Hematopoietic multipotent progenitor cell treated with erythropoietin and hydrocortisone succinate and interleukin-3 and kit ligand, for 15 days (in vitro differentiated cells): ENCODE results near the gene CFAP77.

Experiments
- DNase-seq: peaks from one replicate; pipeline ENCODE4 v3.0.0-alpha.2; 2015; ENCODE audit warnings: low spot score

Gene CFAP77

GRCh38 chr9:132456241-132456640 lies 46.2 kb downstream of the CFAP77 start:
- DNase-seq = no peak

GRCh38 chr9:132457504-132458236 lies 47.7 kb downstream of the CFAP77 start:
- DNase-seq = no peak

DNA sequence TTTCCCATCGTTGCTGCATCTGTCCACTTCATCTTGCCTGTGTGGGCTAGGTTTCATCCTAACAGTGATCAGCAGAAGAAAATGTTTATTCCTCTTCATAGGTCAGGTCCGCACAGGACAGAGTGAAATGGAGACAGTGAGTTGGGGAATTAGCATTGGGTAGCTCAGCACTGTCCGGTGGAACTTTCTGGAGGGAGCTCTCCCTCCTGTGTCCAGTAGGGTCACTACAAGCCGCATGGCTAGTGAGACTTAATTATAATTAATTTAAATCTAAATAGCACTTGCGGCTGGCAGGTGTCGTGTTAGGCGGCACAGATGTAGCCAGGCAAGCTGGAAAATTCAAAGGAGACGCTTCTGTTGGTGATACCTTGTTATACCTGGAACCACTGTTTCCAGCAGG lies 48.4 kb downstream of the CFAP77 start:
- DNase-seq = no peak

GRCh38 chr9:132459661-132460060 lies 49.6 kb downstream of the CFAP77 start:
- DNase-seq = no peak

GRCh38 chr9:132460240-132460639 lies 50.2 kb downstream of the CFAP77 start:
- DNase-seq = no peak

- no peak for DNase-seq
Observed at GRCh38 chr9:132461281-132461896, 51.4 kb downstream of the CFAP77 start.

DNA sequence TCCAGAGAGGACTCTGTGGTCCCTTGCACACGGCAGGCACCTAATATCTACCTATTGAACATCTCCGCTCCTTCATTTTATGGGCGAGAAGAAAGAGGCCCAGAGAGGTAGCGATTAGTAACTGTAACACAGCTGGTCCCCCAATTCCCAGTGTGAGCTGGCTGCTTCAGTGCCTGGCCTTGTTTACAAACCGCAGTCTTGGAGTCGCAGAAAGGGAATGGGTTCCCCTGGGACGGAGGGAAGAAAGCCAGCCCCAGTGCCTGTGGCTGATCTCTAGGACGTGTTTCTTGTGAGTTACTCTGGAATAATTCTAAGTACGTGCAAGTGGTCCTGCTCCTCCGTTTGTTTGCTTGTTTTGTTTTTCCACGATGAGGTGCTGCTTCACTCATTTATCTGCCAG lies 52.0 kb downstream of the CFAP77 start:
- DNase-seq = no peak

DNA sequence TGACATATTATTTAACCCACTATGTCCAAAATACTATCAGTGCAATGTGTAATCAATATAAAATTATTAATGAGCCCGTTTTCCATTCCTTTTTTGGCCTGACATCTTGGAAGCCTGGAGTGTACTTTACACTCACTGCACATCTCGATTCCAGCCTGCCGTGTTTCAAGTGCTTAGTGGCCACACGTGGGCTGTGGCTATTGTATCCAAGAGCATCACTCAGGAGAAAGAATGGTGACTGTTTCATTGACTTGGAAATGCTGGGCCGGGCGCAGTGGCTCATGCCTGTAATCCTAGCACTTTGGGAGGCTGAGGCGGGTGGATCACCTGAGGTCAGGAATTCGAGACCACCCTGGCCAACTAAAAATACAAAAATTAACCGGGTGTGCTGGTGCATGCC lies 54.5 kb downstream of the CFAP77 start:
- DNase-seq = no peak

DNA sequence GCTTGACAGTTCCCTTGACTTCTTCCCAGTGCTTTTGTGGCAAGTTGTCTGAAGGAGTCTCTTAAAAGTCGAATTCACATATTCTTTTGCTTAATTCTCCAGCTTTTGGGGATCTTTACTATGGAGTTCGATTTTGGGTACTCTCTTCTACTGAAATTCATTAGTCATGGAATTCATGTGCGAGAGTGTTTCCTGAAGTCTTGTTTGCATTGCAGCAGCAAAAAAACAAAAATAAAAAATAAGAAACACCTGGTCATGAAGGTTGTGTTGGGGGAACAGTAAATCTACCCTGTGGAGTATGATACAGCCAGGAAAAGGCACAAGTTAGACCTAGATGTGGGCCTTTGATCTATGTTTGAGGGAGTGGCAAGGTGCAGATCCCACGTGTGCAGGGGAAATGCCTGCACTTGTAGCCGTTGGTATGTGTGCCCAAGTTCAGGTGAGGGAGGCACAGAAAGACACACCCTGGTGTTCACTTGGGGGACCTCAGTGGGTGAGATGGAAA lies 55.2 kb downstream of the CFAP77 start:
- no peak for DNase-seq

GRCh38 chr9:132472199-132472598 lies 62.2 kb downstream of the CFAP77 start:
- DNase-seq = no peak

DNA sequence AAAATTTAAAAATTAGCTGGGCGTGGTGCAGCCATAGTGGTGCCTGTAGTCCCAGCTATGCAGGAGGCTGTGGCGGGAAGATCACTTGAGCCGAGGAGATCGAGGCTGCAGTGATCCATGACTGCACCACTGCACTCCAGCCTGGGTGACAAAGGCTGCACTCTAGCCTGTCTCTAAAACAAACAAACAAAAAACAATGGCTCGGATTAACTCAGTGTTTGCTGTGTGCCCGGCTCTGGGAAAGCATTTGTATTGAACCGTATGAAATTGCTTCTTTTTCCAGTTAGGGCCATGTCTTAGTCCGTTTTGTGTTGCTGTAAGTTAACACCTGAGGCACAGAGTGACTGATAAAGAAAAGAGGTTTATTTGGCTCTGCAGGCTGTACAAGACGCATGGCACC lies 62.6 kb downstream of the CFAP77 start:
- no peak for DNase-seq

DNA sequence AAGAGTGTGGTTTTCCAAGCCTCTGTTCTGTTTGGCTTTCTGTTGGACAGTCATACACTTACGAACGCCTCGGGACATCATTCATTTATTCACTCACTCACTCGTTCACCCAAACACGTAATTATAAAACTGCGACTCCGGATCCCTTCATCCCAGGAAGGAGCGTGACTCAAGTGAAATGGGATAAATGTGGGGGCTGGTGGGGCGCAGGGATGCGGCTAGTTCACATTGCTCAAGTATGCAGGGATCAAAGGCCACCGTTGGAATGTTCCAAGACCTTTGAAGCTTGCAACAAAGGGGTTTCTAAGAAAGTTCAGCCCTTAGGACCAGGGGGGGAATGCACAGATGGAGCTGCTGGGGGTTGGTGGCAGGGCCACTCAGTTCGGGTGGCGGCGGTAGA lies 64.2 kb downstream of the CFAP77 start:
- DNase-seq = no peak

DNA sequence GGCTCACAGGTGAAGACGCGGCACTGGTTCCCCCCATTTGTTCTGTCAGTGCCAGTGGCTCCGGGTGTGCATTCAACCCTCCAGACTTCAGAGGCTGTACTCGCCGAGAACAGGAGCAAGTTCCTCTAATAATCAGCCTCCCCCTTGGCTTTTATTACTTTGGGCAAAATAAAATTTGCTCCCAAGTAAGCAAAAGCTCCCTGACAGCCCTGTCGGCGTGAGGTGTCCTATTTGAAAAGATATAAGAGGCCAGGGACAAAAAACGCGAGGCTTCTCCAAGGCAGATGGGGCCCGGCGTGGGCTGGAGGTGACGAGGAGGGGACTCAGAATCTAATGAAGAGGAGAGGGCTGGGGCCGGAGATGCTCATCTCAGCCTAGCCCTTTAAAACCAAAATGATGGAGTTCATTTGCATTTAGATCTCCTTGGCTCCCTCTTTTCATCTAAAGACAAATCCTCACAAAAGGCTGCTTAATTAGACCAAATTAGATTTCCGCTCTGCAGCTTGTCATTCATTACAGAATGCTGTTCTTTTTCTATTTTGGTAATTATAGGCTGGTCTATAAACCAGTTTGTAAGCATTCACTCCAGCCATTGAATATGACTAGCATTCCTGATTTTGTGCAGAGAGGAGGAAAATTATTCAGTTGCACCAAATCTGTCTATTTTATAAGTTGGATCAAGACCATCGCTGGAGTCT lies 68.5 kb downstream of the CFAP77 start:
- no peak for DNase-seq

DNA sequence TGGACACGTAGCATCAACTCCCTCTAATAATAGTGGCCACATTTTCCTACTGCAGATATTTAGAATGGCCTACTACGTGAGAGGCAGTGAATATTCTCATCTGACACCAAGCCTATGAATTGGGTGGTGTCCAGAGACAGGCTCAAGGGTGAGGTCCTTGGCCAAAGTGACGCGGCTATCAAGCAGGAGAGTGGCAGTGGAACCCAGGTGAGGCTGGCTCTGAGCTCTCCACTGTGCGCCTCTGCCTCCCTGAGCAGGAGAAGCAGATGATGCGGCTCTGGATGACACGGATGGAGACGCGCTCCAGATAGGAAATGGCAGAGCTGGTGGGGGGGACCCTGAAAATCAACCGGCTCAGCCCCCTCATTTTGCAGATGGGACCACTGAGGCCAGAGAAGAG lies 69.7 kb downstream of the CFAP77 start:
- DNase-seq = no peak

GRCh38 chr9:132481053-132481849 lies 71.2 kb downstream of the CFAP77 start:
- no peak for DNase-seq

DNA sequence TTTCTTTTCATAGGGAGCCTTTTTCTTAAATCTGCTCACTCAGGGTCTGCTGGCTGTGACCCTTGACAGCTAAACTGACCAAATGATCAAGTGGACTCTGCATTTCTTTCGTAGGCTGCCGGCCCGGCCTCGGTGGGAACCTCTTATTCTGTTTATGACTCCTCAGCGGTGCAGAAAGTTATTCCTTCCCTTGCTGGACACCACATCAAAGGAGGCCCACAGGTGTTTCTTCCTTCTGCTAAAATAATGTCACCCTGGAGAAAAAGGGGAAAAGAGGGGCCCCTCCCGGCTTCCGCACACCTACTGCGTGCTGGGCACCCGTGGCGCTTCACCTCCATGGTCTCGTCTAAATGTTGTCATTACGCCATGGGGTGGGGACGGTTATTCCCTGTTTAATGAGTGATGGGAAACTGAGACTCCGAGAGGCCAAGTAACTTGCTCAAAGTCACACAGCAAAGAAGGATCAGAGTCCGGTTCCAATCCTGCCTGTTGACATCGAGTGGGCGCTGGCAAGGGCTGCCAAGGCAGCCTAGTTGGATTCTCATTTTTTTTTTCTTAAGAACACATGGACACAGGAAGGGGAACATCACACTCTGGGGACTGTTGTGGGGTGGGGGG lies 72.3 kb downstream of the CFAP77 start:
- DNase-seq = no peak

DNA sequence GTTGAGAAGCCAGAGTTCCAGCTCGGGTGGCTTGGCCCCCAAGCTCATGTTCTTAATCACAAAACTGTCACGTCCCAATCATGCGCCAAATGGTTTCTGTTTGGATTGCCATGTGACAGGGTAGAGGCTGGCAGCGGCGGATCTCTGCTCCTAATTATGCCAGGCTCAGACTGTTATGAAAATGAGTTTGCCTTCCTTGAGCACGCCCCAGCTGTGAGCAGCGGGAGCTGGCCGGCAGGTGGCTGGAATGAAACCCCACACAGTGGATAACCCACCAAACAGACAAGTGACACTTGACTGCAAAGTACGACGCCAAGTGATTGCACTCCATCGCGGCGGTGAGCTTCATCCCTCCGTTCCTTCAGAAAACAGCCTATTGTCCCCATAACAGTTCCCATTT lies 75.4 kb downstream of the CFAP77 start:
- no peak for DNase-seq

DNA sequence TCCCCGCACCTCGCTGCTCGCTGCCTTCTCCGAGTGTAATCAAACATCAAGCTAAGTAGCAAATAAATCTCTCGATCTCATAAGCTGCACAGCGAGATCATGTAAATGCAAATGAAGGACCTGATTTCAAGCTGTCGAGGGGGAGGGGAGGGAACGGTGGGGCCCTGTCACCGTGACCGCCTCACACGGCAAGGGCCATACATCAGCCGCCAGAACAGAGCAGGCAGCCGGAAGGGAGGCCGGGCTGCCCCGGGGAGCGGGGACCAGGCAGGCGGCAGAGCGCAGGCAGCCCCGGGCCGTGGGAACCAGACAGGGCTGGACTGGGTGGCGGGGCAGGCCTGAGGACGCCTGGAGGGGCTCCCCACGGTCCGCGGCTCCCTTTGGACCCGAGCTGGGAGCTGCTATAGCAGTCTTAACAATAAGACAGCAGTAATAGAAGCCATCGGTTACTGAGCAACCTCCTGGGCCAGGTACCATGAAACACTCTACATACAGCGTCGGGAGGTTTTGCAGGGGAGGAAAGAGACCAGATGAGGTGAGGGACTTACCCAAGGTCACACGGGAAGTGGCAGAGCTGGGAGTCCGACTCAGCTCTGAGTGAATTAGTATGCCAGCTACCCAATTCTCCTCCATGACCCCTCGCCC lies 76.8 kb downstream of the CFAP77 start:
- no peak for DNase-seq

GRCh38 chr9:132487351-132487791 lies 77.4 kb downstream of the CFAP77 start:
- DNase-seq = no peak

DNA sequence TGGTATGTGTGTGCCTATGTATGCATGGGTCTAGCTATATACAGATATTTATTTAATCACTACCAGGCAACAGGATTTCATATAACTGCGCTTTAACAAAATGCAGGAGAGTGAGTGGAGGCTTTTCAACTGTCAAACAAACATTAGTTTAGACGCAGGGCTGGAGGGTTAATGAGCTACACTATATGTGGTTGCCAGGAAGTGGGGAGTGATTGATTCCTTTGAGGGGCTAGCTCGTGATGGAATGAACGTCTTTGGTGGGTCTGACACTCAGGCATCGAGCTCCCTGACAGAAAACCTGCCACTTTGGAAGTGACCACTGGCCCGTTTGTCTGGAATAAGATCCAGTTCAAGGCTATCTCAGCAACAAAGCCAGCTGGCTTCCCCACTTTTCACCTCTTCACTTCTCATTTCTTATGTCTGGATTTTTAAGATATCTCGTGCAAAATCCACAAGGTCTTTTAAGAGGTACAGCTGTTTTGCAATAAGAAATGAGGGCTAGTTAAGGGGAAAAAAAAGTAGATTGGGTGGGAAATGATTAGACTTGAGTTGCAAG lies 78.0 kb downstream of the CFAP77 start:
- DNase-seq = no peak

- DNase-seq = no peak
Observed at GRCh38 chr9:132488626-132489025, 78.6 kb downstream of the CFAP77 start.
